Ishikawa (cell line): ENCODE data around the gene RGSL1.

ENCODE experiments used
- CEBPB ChIP-seq: IDR thresholded peaks from 2 replicates; pipeline ENCODE4 v1.6.1; 2012
- CREB1 ChIP-seq: IDR thresholded peaks from 2 replicates; pipeline ENCODE4 v1.6.1; 2012; ENCODE audit warnings: low read depth
- EGR1 ChIP-seq: IDR thresholded peaks from 2 replicates; pipeline ENCODE4 v1.6.1; 2012
- EP300 ChIP-seq: IDR thresholded peaks from 2 replicates; pipeline ENCODE4 v1.6.1; 2012; ENCODE audit warnings: borderline replicate concordance
- FOXM1 ChIP-seq: IDR thresholded peaks from 2 replicates; pipeline ENCODE4 v1.6.1; 2012; ENCODE audit warnings: low read depth, borderline replicate concordance
- MAX ChIP-seq: IDR thresholded peaks from 2 replicates; pipeline ENCODE4 v1.6.1; 2012
- NFIC ChIP-seq: IDR thresholded peaks from 2 replicates; pipeline ENCODE4 v1.6.1; 2012
- RAD21 ChIP-seq: IDR thresholded peaks from 2 replicates; pipeline ENCODE4 v1.6.1; 2012; ENCODE audit warnings: low read depth
- REST ChIP-seq: IDR thresholded peaks from 2 replicates; pipeline ENCODE4 v1.6.1; 2012; ENCODE audit warnings: low read depth, mild to moderate bottlenecking
- TAF1 ChIP-seq: IDR thresholded peaks from 2 replicates; pipeline ENCODE4 v1.6.1; 2012; ENCODE audit warnings: low read depth, mild to moderate bottlenecking
- TCF12 ChIP-seq: IDR thresholded peaks from 2 replicates; pipeline ENCODE4 v1.6.1; 2012; ENCODE audit warnings: low read depth
- TEAD4 ChIP-seq: IDR thresholded peaks from 2 replicates; pipeline ENCODE4 v1.6.1; 2012
- USF1 ChIP-seq: IDR thresholded peaks from 2 replicates; pipeline ENCODE4 v1.6.1; 2012
- YY1 ChIP-seq: IDR thresholded peaks from 2 replicates; pipeline ENCODE4 v1.6.1; 2012; ENCODE audit warnings: low read depth
- ZBTB7A ChIP-seq: IDR thresholded peaks from 2 replicates; pipeline ENCODE4 v1.6.1; 2012; ENCODE audit warnings: low read depth

Gene RGSL1

GRCh38 chr1:182413486-182413885 is 36.5 kb upstream of the RGSL1 start:
- TF ChIP-seq YY1 (no peak), CEBPB (no peak)

- TF ChIP-seq TCF12, result no peak
- no peak for TF ChIP-seq YY1
- TF ChIP-seq CEBPB, result no peak
- TF ChIP-seq RAD21, result no peak
- TF ChIP-seq CREB1, result no peak
- TF ChIP-seq MAX, result no peak
- no peak for TF ChIP-seq TEAD4
- no peak for TF ChIP-seq TAF1
- no peak for TF ChIP-seq FOXM1
- no peak for TF ChIP-seq REST
- TF ChIP-seq ZBTB7A, result no peak
- TF ChIP-seq EGR1, result no peak
Observed at GRCh38 chr1:182413969-182414368, 36.0 kb upstream of the RGSL1 start.

- TF ChIP-seq REST (no peak), EP300 (no peak), RAD21 (no peak), NFIC (no peak), TCF12 (no peak), FOXM1 (no peak), EGR1 (no peak)
Observed at GRCh38 chr1:182415789-182416188, 34.2 kb upstream of the RGSL1 start.

GRCh38 chr1:182426442-182427430 is 23.2 kb upstream of the RGSL1 start:
- TF ChIP-seq EP300, result no peak
- TF ChIP-seq ZBTB7A, result no peak
- no peak for TF ChIP-seq YY1
- TF ChIP-seq CREB1, result no peak
- TF ChIP-seq EGR1, result no peak
- no peak for TF ChIP-seq RAD21
- no peak for TF ChIP-seq CEBPB
- TF ChIP-seq MAX, result no peak
- no peak for TF ChIP-seq FOXM1
- no peak for TF ChIP-seq TEAD4
- no peak for TF ChIP-seq REST
- TF ChIP-seq USF1, result no peak
- TF ChIP-seq TCF12, result no peak
- TF ChIP-seq TAF1, result no peak
- no peak for TF ChIP-seq NFIC

- no peak for TF ChIP-seq CEBPB
Observed at GRCh38 chr1:182428043-182428442, 21.9 kb upstream of the RGSL1 start.
